ENCODE results near the gene GPR142.

GPR142 gene

GRCh38 chr17:74413491-74413890 lies 46.2 kb downstream of the GPR142 start:
- no peak for ATAC-seq
- TF ChIP-seq POU6F1 (CRISPR knock-in tag; IDR thresholded peaks at IDR 0.05; ENCODE audit: borderline replicate concordance, low read depth) (no peak), ZNF8 (CRISPR knock-in tag; IDR thresholded peaks at IDR 0.05) (no peak), BACH2 (CRISPR knock-in tag; IDR thresholded peaks at IDR 0.05; ENCODE audit: borderline replicate concordance) (no peak), TOX (CRISPR knock-in tag; IDR thresholded peaks at IDR 0.05; ENCODE audit: borderline replicate concordance) (no peak), ZFP30 (CRISPR knock-in tag; IDR thresholded peaks at IDR 0.05) (no peak), CSDC2 (CRISPR knock-in tag; IDR thresholded peaks at IDR 0.05) (no peak), CREB5 (CRISPR knock-in tag; IDR thresholded peaks at IDR 0.05; ENCODE audit: low read depth) (no peak), GLIS3 (CRISPR knock-in tag; IDR thresholded peaks at IDR 0.05) (no peak), ISL1 (CRISPR knock-in tag; IDR thresholded peaks at IDR 0.05) (no peak), ZC3H10 (CRISPR knock-in tag; IDR thresholded peaks at IDR 0.05) (no peak), ZNF565 (CRISPR knock-in tag; conservative IDR thresholded peaks at IDR 0.05; ENCODE audit: low read depth) (no peak), RARB (CRISPR knock-in tag; IDR thresholded peaks at IDR 0.05) (no peak), PATZ1 (CRISPR knock-in tag; IDR thresholded peaks at IDR 0.05; ENCODE audit: borderline replicate concordance) (no peak), ARNTL (CRISPR knock-in tag; IDR thresholded peaks at IDR 0.05; ENCODE audit: borderline replicate concordance, low read depth) (no peak), ESRRG (CRISPR knock-in tag; IDR thresholded peaks at IDR 0.05) (no peak), TSHZ2 (CRISPR knock-in tag; IDR thresholded peaks at IDR 0.05) (no peak), OSR1 (CRISPR knock-in tag; IDR thresholded peaks at IDR 0.05) (no peak), PPARA (CRISPR knock-in tag; IDR thresholded peaks at IDR 0.05; ENCODE audit: borderline replicate concordance) (no peak)

GRCh38 chr17:74414510-74414909 lies 47.2 kb downstream of the GPR142 start:
- no peak for ATAC-seq
- TF ChIP-seq BACH2 (CRISPR knock-in tag; IDR thresholded peaks at IDR 0.05; ENCODE audit: borderline replicate concordance) (no peak), ZNF8 (CRISPR knock-in tag; IDR thresholded peaks at IDR 0.05) (no peak), ZNF565 (CRISPR knock-in tag; conservative IDR thresholded peaks at IDR 0.05; ENCODE audit: low read depth) (no peak), RARB (CRISPR knock-in tag; IDR thresholded peaks at IDR 0.05) (no peak), TOX (CRISPR knock-in tag; IDR thresholded peaks at IDR 0.05; ENCODE audit: borderline replicate concordance) (no peak), ESRRG (CRISPR knock-in tag; IDR thresholded peaks at IDR 0.05) (no peak), CSRNP3 (CRISPR knock-in tag; IDR thresholded peaks at IDR 0.05) (no peak), POU6F1 (CRISPR knock-in tag; IDR thresholded peaks at IDR 0.05; ENCODE audit: borderline replicate concordance, low read depth) (no peak), ZC3H10 (CRISPR knock-in tag; IDR thresholded peaks at IDR 0.05) (no peak), CSDC2 (CRISPR knock-in tag; IDR thresholded peaks at IDR 0.05) (no peak), ISL1 (CRISPR knock-in tag; IDR thresholded peaks at IDR 0.05) (no peak), OSR1 (CRISPR knock-in tag; IDR thresholded peaks at IDR 0.05) (no peak), SNAI2 (CRISPR knock-in tag; IDR thresholded peaks at IDR 0.05) (no peak)
